Activated effector memory CD4-positive, alpha-beta T cell treated with Interleukin-2 at 50 U/mL for 16 hours (primary cell): ENCODE measurements around the gene EXOSC5.
"Not testable (repeated sequence)": the region's sequence is repeated elsewhere in the genome, so short reads cannot be mapped to it uniquely, and the experiment has no call there.

ENCODE experiments used
- DNase-seq: peaks from one replicate; pipeline ENCODE4 v3.0.0-alpha.2; 2020

Gene EXOSC5

GRCh38 chr19:41403181-41403970 lies 6.2 kb upstream of the EXOSC5 start:
- no peak for DNase-seq

DNA sequence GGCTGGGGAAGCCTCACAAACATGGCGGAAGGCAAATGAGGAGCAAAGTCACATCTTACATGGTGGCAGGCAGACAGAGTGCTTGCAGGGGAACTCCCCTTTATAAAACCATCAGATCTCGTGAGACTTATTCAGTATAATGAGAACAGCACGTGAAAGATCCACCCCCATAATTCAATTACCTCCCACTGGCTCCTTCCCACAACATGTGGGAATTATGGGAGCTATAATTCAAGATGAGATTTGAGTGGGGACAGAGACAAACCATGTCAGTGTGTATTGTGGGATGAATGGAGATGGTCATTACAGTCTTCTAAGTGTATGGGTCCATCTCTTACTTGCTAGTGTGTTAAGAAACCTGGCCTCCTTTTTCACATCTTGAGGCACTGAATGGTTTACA lies 4.9 kb upstream of the EXOSC5 start:
- DNase-seq, result no peak

GRCh38 chr19:41401483-41401882 lies 4.3 kb upstream of the EXOSC5 start:
- no peak for DNase-seq

DNA sequence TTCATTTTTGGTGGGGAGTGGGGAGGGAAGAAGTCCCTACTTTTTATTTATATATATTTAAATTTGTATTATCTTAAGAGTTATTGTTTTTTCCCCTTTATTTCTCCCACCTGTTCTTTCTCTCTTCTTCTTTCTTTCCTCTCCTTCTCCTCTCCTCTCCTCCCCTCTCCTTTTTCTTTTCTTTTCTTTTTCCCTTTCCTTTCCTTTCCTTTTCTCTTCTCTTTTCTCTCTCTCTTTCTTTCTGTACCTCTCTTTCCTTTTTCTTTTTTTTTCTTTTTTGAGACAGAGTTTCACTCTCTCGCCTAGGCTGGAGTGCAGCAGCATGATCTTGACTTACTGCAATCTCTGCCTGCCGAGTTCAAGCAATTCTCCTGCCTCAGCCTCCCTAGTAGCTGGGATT lies 2.4 kb upstream of the EXOSC5 start:
- DNase-seq, result no peak

GRCh38 chr19:41399091-41399490 lies 1.9 kb upstream of the EXOSC5 start:
- DNase-seq, result no peak

DNA sequence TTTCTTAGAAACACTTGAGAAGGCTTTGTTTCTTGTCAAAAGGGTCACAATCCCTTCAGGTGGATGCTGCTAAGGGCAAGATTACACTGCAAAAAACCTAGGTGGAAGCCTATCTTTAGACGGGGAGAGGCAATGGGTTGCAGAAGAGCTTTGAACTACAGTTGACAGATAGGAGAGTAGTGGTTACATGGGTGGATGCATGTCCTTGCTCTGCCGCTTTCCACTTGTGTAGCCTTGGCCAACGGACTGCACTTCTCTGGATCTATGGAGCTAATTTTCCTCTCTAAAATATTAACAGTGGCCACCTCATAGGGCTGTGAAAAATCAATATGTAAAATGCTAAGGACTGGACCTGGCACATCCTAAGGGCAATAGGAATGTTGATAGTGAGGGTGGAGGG lies 1.4 kb upstream of the EXOSC5 start:
- DNase-seq, result no peak

DNA sequence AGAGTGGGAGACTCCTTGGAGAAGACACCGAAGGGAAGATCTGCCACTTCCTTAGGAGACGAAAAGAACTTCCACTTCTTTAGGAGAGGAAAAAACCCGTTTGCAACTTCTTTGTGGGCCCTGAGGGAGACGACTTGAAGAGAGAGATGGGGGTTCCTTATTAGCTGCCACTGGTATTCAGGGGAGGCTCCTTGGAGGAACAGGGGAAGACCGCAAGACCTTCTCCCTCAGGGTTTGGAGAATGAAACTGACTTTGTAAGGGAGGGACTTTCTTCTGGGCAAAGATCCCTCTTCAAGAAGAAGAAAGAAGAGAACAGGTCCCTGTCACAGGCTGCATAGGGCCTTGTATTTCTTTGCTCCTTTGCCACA lies 875 bp upstream of the EXOSC5 start:
- DNase-seq, result no peak

DNA sequence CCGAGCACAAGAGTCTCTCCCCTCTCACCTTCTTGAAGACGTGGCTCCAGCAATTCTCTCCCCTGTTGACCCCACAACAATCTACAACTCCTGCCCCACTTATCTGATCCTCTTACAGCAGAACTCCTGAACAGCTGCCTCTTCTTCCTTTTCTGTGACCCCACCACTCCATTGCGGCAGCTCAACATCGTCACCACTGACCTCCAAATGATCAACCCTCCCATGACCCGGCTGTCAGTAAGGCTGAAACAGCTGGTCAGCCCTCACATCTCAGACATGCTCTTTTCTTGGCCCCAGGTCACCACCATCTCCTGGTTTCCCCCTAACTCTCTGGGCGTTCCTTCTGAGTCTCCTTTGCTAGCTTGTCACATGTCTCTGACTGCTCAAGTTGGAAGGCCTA lies 1.8 kb downstream of the EXOSC5 start:
- DNase-seq, result no peak

GRCh38 chr19:41392775-41393174 lies 4.4 kb downstream of the EXOSC5 start:
- no peak for DNase-seq

- DNase-seq, result no peak
Observed at GRCh38 chr19:41391618-41392017, 5.5 kb downstream of the EXOSC5 start.

DNA sequence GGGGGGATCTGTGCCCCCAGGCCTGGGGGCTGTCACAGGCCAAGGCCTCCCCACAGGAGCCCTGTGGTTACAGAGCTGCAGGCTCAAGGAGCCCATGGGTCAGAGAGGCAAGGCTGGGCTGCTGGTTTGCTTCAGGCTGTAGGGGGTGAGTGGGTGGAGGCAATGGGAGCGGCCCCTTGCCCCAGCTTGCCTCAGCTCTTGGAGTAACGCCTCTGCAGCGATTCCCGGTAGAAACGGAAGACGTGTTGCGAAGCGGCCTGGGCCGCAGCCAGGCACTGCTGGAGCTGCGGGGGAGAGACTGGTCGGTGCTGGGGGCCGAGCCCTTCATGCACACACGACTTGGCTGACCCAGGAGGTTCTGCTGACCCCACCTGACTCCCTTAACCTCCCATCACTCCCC lies 10.7 kb downstream of the EXOSC5 start:
- no peak for DNase-seq

DNA sequence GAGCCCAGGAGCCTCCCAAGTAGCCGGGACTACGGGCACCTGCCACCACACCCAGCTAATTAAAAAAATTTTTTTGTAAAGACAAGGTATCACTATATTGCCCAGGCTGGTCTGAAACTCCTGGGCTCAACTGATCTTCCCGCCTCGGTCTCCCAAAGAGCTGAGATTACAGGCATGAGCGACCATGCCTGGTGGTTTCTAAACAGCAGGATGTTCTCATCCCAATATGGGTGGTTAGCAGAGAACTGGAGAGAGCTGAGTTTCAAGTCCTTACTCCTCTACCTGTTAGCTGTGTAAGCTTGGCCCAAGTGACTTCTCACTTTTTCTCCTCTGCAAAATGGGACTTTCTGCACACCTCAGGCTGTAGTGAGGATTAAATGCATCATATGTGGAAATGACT lies 12.8 kb downstream of the EXOSC5 start:
- no peak for DNase-seq

DNA sequence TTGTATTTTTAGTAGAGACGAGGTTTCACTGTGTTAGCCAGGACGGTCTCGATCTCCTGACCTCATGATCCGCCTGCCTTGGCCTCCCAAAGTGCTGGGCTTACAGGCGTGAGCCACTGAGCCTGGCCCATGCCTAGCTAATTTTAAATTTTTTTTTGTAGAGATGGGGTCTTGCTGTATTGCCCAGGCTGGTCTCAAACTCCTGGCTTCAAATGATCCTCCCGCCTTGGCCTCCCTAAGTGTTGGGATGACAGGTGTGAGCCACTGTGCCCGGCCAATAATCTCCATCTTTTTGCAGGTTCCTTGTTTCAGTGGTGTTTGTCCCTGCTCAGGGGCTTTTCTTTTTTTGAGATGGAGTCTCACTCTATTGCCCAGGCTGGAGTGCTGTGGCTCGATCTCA lies 15.6 kb downstream of the EXOSC5 start:
- DNase-seq, result not testable (repeated sequence)

GRCh38 chr19:41377977-41378709 lies 19.0 kb downstream of the EXOSC5 start:
- DNase-seq, result no peak

DNA sequence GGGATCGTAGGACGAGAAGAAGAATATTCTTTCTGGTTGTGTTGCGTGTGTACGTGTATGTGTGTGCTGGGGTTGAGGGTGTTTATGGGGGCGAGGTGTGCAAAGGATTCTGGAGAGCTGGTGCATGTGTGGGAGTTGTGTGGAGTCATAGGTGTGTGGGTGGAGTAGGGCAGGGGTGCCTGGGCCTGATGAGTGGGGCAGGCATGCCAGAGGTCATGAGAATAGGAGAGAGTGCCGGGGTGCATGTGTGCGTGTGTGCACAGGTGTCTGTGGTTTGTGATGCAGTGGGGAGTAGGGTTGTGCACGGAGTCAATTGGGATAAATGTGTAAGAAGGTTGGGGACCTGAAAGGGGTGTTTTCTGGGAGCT lies 20.2 kb downstream of the EXOSC5 start:
- no peak for DNase-seq

- no peak for DNase-seq
Observed at GRCh38 chr19:41376241-41376997, 20.7 kb downstream of the EXOSC5 start, which contains the start of gene TMEM91. TSS of gene TMEM91 (plus strand) at chr19:41376533. CDS start at chr19:41378310, 1,777 bp downstream.

GRCh38 chr19:41373993-41374392 lies 23.2 kb downstream of the EXOSC5 start:
- DNase-seq, result no peak

DNA sequence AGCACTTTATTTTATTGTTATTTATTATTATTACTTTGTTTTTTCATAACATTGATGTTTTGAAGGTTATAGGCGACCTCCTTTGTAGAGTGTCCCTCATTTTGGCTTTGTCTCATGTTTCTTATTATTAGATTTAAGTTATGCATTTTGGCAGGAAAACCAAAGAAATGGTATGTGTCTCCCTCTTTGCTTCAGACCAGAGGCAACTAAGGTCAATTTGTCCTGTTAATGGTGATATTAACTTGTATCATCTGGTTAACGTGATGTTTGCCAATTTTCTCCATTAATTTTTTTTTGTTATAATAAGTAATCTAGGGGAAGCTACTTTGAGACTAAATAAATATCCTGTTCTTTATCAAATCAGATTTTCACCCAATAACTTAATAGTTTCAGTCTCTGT lies 24.7 kb downstream of the EXOSC5 start:
- no peak for DNase-seq

DNA sequence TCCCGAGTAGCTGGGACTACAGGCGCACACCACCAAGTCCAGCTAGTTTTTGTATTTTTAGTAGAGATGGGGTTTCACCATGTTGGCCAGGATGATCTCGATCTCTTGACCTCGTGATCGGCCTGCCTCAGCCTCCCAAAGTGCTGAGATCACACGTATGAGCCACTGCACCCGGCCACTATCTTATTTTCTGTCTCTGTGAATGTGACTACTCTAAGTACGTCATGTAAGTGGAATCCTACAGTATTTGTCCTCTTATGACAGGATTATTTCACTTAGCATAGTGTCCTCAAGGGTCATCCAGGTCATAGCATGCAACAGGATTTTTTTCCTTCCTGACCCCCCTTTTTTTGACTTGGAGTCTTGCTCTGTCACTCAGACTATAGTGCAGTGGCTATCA lies 25.6 kb downstream of the EXOSC5 start:
- no peak for DNase-seq

DNA sequence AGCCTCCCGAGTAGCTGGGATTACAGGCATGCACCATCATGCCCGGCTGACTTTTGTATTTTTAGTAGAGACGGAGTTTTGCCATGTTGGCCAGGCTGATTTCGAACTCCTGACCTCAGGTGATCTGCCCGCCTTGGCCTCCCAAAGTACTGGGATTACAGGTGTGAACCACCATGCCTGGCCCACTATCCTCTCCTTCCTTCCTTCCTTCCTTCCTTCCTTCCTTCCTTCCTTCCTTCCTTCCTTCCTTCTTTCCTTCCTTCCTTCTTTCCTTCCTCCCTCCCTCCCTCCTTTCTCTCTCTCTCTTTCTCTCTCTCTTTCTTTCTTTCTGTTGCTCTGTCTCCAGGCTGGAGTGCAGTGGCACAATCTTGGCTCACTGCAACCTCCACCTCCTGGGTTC lies 26.0 kb downstream of the EXOSC5 start:
- not testable (repeated sequence) for DNase-seq

GRCh38 chr19:41369769-41370168 lies 27.4 kb downstream of the EXOSC5 start:
- DNase-seq, result no peak

DNA sequence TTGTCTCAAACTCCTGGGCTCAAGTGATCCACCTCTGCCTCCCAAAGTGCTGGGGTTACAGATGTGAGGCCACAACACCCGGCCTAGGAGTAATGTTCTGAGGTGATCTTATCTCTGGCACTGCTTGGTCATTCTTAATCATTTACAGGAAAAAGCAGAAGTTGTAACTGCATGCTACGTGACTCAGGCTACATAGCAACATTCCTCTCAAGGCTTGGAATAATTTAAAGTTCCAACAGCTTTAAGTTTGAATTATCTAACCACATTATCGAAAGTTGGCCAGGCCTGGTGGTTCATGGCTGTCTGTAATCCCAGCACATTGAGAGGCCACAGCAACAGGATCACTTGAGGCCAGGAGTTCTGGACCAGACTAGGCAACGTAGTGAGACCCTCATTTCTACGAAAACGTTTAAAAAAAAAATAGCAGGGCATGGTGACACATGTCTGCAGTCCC lies 29.3 kb downstream of the EXOSC5 start:
- no peak for DNase-seq

DNA sequence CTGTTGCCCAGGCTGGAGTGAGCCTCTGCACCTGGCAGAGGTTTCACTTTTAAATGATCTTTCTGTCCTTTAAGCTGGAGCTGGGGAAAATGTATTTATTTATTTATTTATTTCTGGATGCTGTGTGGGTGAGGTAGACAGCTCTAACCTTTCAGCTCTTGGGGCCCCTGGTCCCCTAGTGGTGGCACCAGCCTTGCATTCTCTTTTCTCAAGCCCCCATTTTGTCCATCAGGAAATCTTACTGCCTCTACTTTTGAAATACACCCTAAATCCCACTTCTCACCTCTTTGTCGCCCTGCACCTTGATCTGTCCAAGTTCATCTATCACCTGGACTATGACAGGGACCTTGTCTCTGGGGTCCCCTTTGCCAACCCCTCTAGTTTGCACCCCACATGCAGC lies 31.1 kb downstream of the EXOSC5 start:
- DNase-seq, result no peak
